Spinal cord (tissue), 10 donors: Measurements from ENCODE around the gene CNTN5. TPM values are rescaled to one million over a fixed set of nuclear protein-coding genes. Genes with fewer than 3 reads are reported as not detected.

Experiments
- DNase-seq, 6 donors: peaks; one replicate each; pipeline versions ENCODE4 v3.0.0 to v3.0.0-alpha.2; 2013 to 2015; ENCODE audit warnings: low spot score in 6 of 6, low read depth in 4 of 6
- H3K27ac ChIP-seq: one replicate; pipeline ENCODE4 v1.5.1; 2013; ENCODE audit warnings: low read depth, low read length, control low read depth
- H3K27me3 ChIP-seq: one replicate; pipeline ENCODE4 v1.6.1; 2013; ENCODE audit warnings: low read length; ENCODE audit not compliant: control insufficient read depth, insufficient read depth
- H3K36me3 ChIP-seq: one replicate; pipeline ENCODE4 v1.6.1; 2013; ENCODE audit warnings: low read length; ENCODE audit not compliant: control insufficient read depth, insufficient read depth
- H3K4me1 ChIP-seq: one replicate; pipeline ENCODE4 v1.6.1; 2013; ENCODE audit warnings: low read length; ENCODE audit not compliant: control insufficient read depth, insufficient read depth
- H3K4me3 ChIP-seq: one replicate; pipeline ENCODE4 v1.5.1; 2013; ENCODE audit warnings: low read depth, low read length, control low read depth
- H3K9me3 ChIP-seq: one replicate; pipeline ENCODE4 v1.6.1; 2013; ENCODE audit warnings: low read length; ENCODE audit not compliant: control insufficient read depth, insufficient read depth
- WGBS: methylation state at CpG from one replicate; pipeline ENCODE4 v1.1.5; 2013; ENCODE audit warnings: missing lambda C conversion rate; ENCODE audit not compliant: insufficient coverage; 5-methylcytosine and 5-hydroxymethylcytosine counted together
- polyA plus RNA-seq, 2 donors: library from polyadenylated mRNA; unstranded; fragments of 120-200 nt; gene quantifications; one replicate each; pipeline ENCODE4 v1.2.1, GENCODE V29; 2013; ENCODE audit not compliant: insufficient read length in 2 of 2
- total RNA-seq, 2 donors: library from RNA; depleted of rRNA in 1 of 2; stranded (reverse); fragments of 120-200 nt in 1 of 2; fragments of >200 nt in 1 of 2; gene quantifications; one replicate each; pipeline versions ENCODE4 v1.2.3 to v1.2.4, GENCODE V29; 2013 to 2014
- donor health status: healthy.

The CNTN5 gene
- total and polyA plus RNA-seq, 4 donors: 8.4 to 24.8 (median 12.0) TPM

- no peaks in the 10 kb centered on the region for H3K9me3 ChIP-seq
- H3K36me3 ChIP-seq: no peaks in the 10 kb centered on the region
- no peak for DNase-seq
- no peaks in the 10 kb centered on the region for H3K27me3 ChIP-seq
- H3K27ac ChIP-seq: no peak overlapping the region
- H3K4me1 ChIP-seq: no peaks in the 10 kb centered on the region
- no peak overlapping the region for H3K4me3 ChIP-seq
- no CpG with 5 or more reads among the region's 4 CpGs for WGBS
Observed at GRCh38 chr11:99585606-99586005, 564.9 kb downstream of the CNTN5 start.

- H3K4me3 ChIP-seq: no peak overlapping the region
- 100% methylated on average over 2 of the region's 2 CpGs for WGBS
- no peak overlapping the region for H3K27ac ChIP-seq
- no peaks in the 10 kb centered on the region for H3K9me3 ChIP-seq
- no peaks in the 10 kb centered on the region for H3K27me3 ChIP-seq
- DNase-seq: no peak
- H3K36me3 ChIP-seq: no peaks in the 10 kb centered on the region
- H3K4me1 ChIP-seq: no peaks in the 10 kb centered on the region
Observed at GRCh38 chr11:99589771-99590170, 569.0 kb downstream of the CNTN5 start.

GRCh38 chr11:99592266-99592665 is 571.5 kb downstream of the CNTN5 start:
- Histone ChIP-seq H3K9me3 (no peaks in the 10 kb centered on the region), H3K27me3 (no peaks in the 10 kb centered on the region), H3K27ac (no peak overlapping the region), H3K4me1 (no peaks in the 10 kb centered on the region), H3K4me3 (no peak overlapping the region), H3K36me3 (no peaks in the 10 kb centered on the region)
- WGBS: 88% methylated on average over 2 of the region's 4 CpGs
- no peak for DNase-seq

GRCh38 chr11:99593197-99593596 is 572.4 kb downstream of the CNTN5 start:
- no peak overlapping the region for H3K4me3 ChIP-seq
- no peaks in the 10 kb centered on the region for H3K36me3 ChIP-seq
- no peaks in the 10 kb centered on the region for H3K27me3 ChIP-seq
- no peak for DNase-seq
- H3K4me1 ChIP-seq: no peaks in the 10 kb centered on the region
- no peaks in the 10 kb centered on the region for H3K9me3 ChIP-seq
- WGBS: no CpG with 5 or more reads among the region's 1 CpG
- H3K27ac ChIP-seq: no peak overlapping the region

DNA sequence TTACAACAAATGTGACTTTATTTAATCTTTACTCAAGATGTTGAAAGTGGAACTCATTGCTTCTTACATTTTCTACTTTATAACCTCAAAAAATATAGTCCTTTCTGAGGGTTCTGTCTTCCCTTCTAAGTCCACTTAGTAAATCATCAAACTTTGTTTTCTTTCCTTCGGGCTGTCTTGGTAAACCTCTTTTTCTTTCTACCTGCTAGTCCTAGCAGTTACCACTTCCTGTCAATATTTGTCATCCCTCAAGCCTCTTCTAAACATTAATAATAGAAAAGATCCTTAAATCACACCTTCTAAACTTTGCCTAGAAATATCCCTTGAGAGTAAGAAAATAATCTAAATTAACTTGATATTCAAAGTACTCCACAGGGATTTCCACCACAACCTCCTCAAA is 580.4 kb downstream of the CNTN5 start:
- no peaks in the 10 kb centered on the region for H3K9me3 ChIP-seq
- no peaks in the 10 kb centered on the region for H3K4me1 ChIP-seq
- H3K27me3 ChIP-seq: no peaks in the 10 kb centered on the region
- no peak for DNase-seq
- no peak overlapping the region for H3K27ac ChIP-seq
- no peaks in the 10 kb centered on the region for H3K36me3 ChIP-seq
- WGBS: 100% methylated on average over 1 of the region's 1 CpG
- no peak overlapping the region for H3K4me3 ChIP-seq

GRCh38 chr11:99614352-99614751 is 593.6 kb downstream of the CNTN5 start:
- no peak overlapping the region for H3K4me3 ChIP-seq
- no peaks in the 10 kb centered on the region for H3K36me3 ChIP-seq
- H3K27ac ChIP-seq: no peak overlapping the region
- WGBS: 100% methylated on average over 1 of the region's 3 CpGs
- DNase-seq: no peak
- H3K4me1 ChIP-seq: no peaks in the 10 kb centered on the region
- H3K27me3 ChIP-seq: no peaks in the 10 kb centered on the region
- H3K9me3 ChIP-seq: no peaks in the 10 kb centered on the region

DNA sequence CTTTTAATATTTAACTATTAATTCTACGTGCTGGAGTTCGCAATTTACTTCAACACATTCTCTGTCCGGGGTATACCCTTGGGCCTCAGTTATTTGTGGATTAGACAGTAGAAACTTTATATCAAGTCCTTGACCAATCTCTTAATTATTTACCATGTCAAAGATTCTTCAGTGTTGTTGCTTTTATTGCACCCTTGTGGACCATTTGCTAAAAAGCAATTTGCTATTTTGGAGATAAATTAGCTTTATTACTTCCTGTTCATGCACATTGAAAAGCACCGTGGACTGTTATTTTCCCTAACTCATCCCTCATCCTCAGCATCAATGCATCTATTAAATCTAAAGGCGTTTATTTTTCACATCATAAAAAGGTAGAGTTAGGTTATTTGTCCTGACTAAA is 609.9 kb downstream of the CNTN5 start:
- peak in 2 of 6 donors; percentile 15 to 90 for DNase-seq
- no peaks in the 10 kb centered on the region for H3K4me1 ChIP-seq
- H3K27me3 ChIP-seq: no peaks in the 10 kb centered on the region
- H3K27ac ChIP-seq: no peak overlapping the region
- no peak overlapping the region for H3K4me3 ChIP-seq
- no peaks in the 10 kb centered on the region for H3K9me3 ChIP-seq
- WGBS: no CpG with 5 or more reads among the region's 5 CpGs
- no peaks in the 10 kb centered on the region for H3K36me3 ChIP-seq

DNA sequence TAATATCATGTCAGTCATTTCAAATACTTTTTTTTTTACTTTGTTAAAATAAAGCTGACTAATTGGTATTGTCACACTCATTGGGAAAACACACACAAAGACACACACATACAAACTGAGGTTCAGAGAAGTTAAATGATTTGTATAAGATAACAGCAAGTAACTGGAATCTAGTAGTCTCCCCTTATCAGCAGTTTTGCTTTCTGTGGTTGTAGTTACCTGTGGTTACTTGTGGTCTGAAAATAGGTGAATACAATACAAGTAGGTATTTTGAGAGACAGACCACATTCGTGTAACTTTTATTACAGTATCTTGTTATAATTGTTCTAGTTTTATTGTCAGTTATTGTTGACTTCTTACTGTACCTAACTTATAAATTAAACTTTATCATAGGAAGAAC is 610.9 kb downstream of the CNTN5 start:
- Histone ChIP-seq H3K9me3 (no peaks in the 10 kb centered on the region), H3K27me3 (no peaks in the 10 kb centered on the region), H3K36me3 (no peaks in the 10 kb centered on the region), H3K27ac (no peak overlapping the region), H3K4me1 (no peaks in the 10 kb centered on the region), H3K4me3 (no peak overlapping the region)
- no CpG with 5 or more reads among the region's 1 CpG for WGBS
- DNase-seq: no peak

DNA sequence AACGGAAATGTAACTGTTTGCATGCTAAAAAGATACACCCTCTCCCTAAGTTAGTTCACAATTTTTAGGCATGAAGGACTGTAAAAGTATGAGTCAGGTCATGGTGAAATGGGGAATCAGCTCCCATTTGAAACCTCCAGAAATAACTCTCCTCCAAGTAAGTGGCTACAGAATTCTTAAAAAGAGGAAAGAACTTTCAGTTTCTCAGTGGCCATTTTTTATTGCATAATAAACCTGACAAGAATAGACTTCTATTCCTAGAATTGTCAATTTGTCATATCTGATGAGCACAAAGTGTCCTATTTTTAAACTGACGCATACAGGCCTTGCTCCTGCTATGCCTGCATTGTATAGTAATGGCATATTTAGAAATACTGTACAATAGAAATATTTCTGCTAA is 612.2 kb downstream of the CNTN5 start:
- WGBS: no CpG with 5 or more reads among the region's 2 CpGs
- Histone ChIP-seq H3K27me3 (no peaks in the 10 kb centered on the region), H3K27ac (no peak overlapping the region)

DNA sequence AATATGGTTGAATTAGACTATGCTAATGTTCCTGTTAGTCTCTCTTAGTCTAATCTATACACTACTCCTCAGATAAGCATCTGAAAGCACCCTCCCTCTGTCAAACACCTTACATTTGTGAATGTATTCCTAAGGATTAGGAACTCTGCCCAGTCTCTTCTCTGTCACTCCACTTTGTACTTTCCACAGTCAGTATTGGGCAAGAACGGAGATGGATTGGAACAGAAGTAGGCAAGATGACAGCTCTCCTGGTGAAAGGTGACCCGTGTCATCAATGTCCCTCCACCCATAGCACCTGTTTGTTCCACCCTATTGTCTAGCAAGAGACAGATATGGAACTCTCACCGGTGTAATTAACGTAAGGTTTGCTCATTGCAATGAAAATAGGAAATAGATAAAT is 613.8 kb downstream of the CNTN5 start:
- Histone ChIP-seq H3K4me3 (no peak overlapping the region), H3K9me3 (no peaks in the 10 kb centered on the region), H3K36me3 (no peaks in the 10 kb centered on the region), H3K27ac (no peak overlapping the region), H3K4me1 (no peaks in the 10 kb centered on the region), H3K27me3 (no peaks in the 10 kb centered on the region)
- DNase-seq: no peak
- WGBS: no CpG with 5 or more reads among the region's 4 CpGs

More for the DNA sequence above, 612.2 kb downstream of the CNTN5 start:
- H3K9me3 ChIP-seq: no peaks in the 10 kb centered on the region
- H3K4me3 ChIP-seq: no peak overlapping the region
- H3K4me1 ChIP-seq: no peaks in the 10 kb centered on the region
- no peaks in the 10 kb centered on the region for H3K36me3 ChIP-seq
- DNase-seq: no peak
